ENCODE data around the gene LIG1. TPM values are rescaled to one million over a fixed set of nuclear protein-coding genes. Genes with fewer than 3 reads are reported as not detected.

The LIG1 gene
- total and polyA plus RNA-seq, 2 experiments from 2014 or later = 23.8 to 28.4 TPM

- DNase-seq (ENCODE audit: low spot score) = no peak
- Histone ChIP-seq H3K4me3 (no peak overlapping the region), H3K4me1 (ENCODE audit: insufficient read depth) (no peaks in the 10 kb centered on the region), H3K9me3 (ENCODE audit: low read depth) (no peaks in the 10 kb centered on the region), H3K9me2 (replicated peaks; ENCODE audit: insufficient read depth) (no peaks in the 10 kb centered on the region), H4K20me1 (ENCODE audit: insufficient read depth, poor library complexity, severe bottlenecking) (no peaks in the 10 kb centered on the region), H3K79me2 (no peaks in the 10 kb centered on the region), H3K4me2 (no peak overlapping the region), H3K27me3 (no peaks in the 10 kb centered on the region), H2AFZ (no peak overlapping the region), H3K36me3 (replicated peaks; ENCODE audit: insufficient read depth, low read depth) (no peaks in the 10 kb centered on the region), H3K27ac (no peak overlapping the region)
- WGBS (ENCODE audit: low lambda C conversion rate, missing lambda C conversion rate) = 98% methylated on average over 5 of the region's 6 CpGs
- TF ChIP-seq CTCF (IDR thresholded peaks at IDR 0.05; ENCODE audit: poor library complexity) (no peak), EZH2phosphoT487 (IDR thresholded peaks at IDR 0.05; ENCODE audit: low read depth, severe bottlenecking, unreplicated experiment) (no peak), EZH2 (IDR thresholded peaks at IDR 0.05; ENCODE audit: borderline replicate concordance) (no peak)
Observed at GRCh38 chr19:48139053-48139452, 31.1 kb downstream of the LIG1 start.

- H3K4me2 ChIP-seq = no peak overlapping the region
- no peaks in the 10 kb centered on the region for H3K9me2 ChIP-seq (replicated peaks; ENCODE audit: insufficient read depth)
- DNase-seq (ENCODE audit: low spot score) = no peak
- no peaks in the 10 kb centered on the region for H3K79me2 ChIP-seq
- no peaks in the 10 kb centered on the region for H4K20me1 ChIP-seq (ENCODE audit: insufficient read depth, poor library complexity, severe bottlenecking)
- TF ChIP-seq EZH2phosphoT487 (IDR thresholded peaks at IDR 0.05; ENCODE audit: low read depth, severe bottlenecking, unreplicated experiment) = no peak
- no peak overlapping the region for H3K27ac ChIP-seq
- H2AFZ ChIP-seq = no peak overlapping the region
- no peaks in the 10 kb centered on the region for H3K36me3 ChIP-seq (replicated peaks; ENCODE audit: insufficient read depth, low read depth)
- H3K4me1 ChIP-seq (ENCODE audit: insufficient read depth) = no peaks in the 10 kb centered on the region
- no peaks in the 10 kb centered on the region for H3K27me3 ChIP-seq
- H3K9me3 ChIP-seq (ENCODE audit: low read depth) = no peaks in the 10 kb centered on the region
- WGBS (ENCODE audit: low lambda C conversion rate, missing lambda C conversion rate) = 97% methylated on average over 26 of the region's 26 CpGs
- H3K4me3 ChIP-seq = no peak overlapping the region
Observed at GRCh38 chr19:48137411-48137810, 32.7 kb downstream of the LIG1 start.

GRCh38 chr19:48136547-48136946, 33.6 kb downstream of the LIG1 start:
- Histone ChIP-seq H3K79me2 (no peaks in the 10 kb centered on the region), H3K4me1 (ENCODE audit: insufficient read depth) (no peaks in the 10 kb centered on the region), H3K4me3 (no peak overlapping the region), H3K27ac (no peak overlapping the region), H3K4me2 (no peak overlapping the region), H3K27me3 (no peaks in the 10 kb centered on the region), H3K9me2 (replicated peaks; ENCODE audit: insufficient read depth) (no peaks in the 10 kb centered on the region), H3K9me3 (ENCODE audit: low read depth) (no peaks in the 10 kb centered on the region), H2AFZ (no peak overlapping the region), H4K20me1 (ENCODE audit: insufficient read depth, poor library complexity, severe bottlenecking) (no peaks in the 10 kb centered on the region), H3K36me3 (replicated peaks; ENCODE audit: insufficient read depth, low read depth) (no peaks in the 10 kb centered on the region)
- WGBS (ENCODE audit: low lambda C conversion rate, missing lambda C conversion rate) = 96% methylated on average over 4 of the region's 4 CpGs
- DNase-seq (ENCODE audit: low spot score) = no peak
- TF ChIP-seq CTCF (IDR thresholded peaks at IDR 0.05; ENCODE audit: poor library complexity) (no peak), EZH2 (IDR thresholded peaks at IDR 0.05; ENCODE audit: borderline replicate concordance) (no peak), EZH2phosphoT487 (IDR thresholded peaks at IDR 0.05; ENCODE audit: low read depth, severe bottlenecking, unreplicated experiment) (no peak)

- no peak overlapping the region for H3K4me2 ChIP-seq
- no peak overlapping the region for H3K27ac ChIP-seq
- H3K4me1 ChIP-seq (ENCODE audit: insufficient read depth) = no peaks in the 10 kb centered on the region
- H3K9me2 ChIP-seq (replicated peaks; ENCODE audit: insufficient read depth) = no peaks in the 10 kb centered on the region
- DNase-seq (ENCODE audit: low spot score) = peak; percentile 23
- no peaks in the 10 kb centered on the region for H3K36me3 ChIP-seq (replicated peaks; ENCODE audit: insufficient read depth, low read depth)
- H3K4me3 ChIP-seq = no peak overlapping the region
- H3K27me3 ChIP-seq = no peaks in the 10 kb centered on the region
- H3K79me2 ChIP-seq = no peaks in the 10 kb centered on the region
- no peaks in the 10 kb centered on the region for H3K9me3 ChIP-seq (ENCODE audit: low read depth)
- no peak for TF ChIP-seq EZH2 (IDR thresholded peaks at IDR 0.05; ENCODE audit: borderline replicate concordance)
- no peak for TF ChIP-seq CTCF (IDR thresholded peaks at IDR 0.05; ENCODE audit: poor library complexity)
- no peak for TF ChIP-seq EZH2phosphoT487 (IDR thresholded peaks at IDR 0.05; ENCODE audit: low read depth, severe bottlenecking, unreplicated experiment)
- no peak overlapping the region for H2AFZ ChIP-seq
- H4K20me1 ChIP-seq (ENCODE audit: insufficient read depth, poor library complexity, severe bottlenecking) = no peaks in the 10 kb centered on the region
- 94% methylated on average over 8 of the region's 8 CpGs for WGBS (ENCODE audit: low lambda C conversion rate, missing lambda C conversion rate)
Observed at GRCh38 chr19:48135411-48135810, 34.7 kb downstream of the LIG1 start.

All from hepatocyte (in vitro differentiated cells).